AG09309 (cell line): ENCODE data around the gene STEAP3.

Experiments
- DNase-seq: peaks from one replicate; pipeline ENCODE4 v3.0.0-alpha.2; 2010; ENCODE audit warnings: low read depth
- H3K4me3 ChIP-seq: 2 replicates; pipeline ENCODE4 v1.5.1; 2011; ENCODE audit warnings: mild to moderate bottlenecking, low read depth, low read length, moderate library complexity; ENCODE audit not compliant: control insufficient read depth
- TF ChIP-seq, protein P1 (sequence below): IDR thresholded peaks from 2 replicates; pipeline ENCODE4 v1.5.1; 2011; ENCODE audit warnings: mild to moderate bottlenecking, low read depth, low read length, inconsistent platforms; ENCODE audit not compliant: insufficient read depth, control insufficient read depth; ENCODE audit errors: missing control alignments

STEAP3 gene

DNA sequence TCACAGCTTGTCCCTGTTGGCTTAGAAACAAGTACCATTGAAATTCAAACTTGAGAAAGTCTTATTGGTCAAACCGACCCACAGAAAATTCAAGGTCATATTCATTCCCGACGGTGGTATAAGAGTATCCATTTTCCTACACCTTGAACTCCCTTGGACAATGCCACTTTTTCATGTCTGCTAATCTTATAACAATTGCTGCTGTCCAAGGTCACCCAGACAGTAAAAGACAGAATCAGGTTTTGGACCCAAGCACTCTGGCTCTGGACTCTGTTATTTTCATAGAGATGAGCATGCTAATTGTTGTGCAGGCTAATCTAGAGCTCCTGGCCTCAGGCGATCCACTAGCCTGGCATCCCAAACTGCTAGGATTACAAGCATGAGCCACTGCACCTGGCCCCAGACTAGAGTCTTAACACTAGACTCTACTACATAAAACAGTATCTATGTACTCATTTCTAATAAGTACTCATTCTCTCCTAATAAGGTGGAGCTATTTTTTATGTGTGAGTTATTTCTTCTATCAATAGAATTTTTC is 85.2 kb downstream of the STEAP3 start:
- no peak overlapping the region for H3K4me3 ChIP-seq
- TF ChIP-seq, protein P1, sequence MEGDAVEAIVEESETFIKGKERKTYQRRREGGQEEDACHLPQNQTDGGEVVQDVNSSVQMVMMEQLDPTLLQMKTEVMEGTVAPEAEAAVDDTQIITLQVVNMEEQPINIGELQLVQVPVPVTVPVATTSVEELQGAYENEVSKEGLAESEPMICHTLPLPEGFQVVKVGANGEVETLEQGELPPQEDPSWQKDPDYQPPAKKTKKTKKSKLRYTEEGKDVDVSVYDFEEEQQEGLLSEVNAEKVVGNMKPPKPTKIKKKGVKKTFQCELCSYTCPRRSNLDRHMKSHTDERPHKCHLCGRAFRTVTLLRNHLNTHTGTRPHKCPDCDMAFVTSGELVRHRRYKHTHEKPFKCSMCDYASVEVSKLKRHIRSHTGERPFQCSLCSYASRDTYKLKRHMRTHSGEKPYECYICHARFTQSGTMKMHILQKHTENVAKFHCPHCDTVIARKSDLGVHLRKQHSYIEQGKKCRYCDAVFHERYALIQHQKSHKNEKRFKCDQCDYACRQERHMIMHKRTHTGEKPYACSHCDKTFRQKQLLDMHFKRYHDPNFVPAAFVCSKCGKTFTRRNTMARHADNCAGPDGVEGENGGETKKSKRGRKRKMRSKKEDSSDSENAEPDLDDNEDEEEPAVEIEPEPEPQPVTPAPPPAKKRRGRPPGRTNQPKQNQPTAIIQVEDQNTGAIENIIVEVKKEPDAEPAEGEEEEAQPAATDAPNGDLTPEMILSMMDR = no peak
- no peak for DNase-seq

DNA sequence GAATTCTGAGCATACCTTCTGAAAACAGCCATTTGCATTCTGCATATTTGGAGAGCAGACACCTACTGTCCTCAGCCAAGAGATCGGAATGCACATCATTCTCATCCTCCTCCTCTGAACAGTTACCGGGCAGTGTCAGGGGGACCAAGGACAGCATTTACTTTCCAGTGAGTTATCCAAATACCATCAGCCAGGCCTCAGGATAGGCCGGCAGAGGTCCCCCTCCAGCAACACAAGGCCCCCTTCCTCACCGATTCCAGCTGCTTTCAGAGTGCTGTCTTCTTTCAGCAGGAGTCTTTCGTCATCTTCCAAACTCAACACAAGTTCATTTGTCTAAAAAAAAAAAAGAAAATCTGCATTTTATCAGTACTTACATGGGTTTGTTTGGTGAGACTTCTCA is 87.7 kb downstream of the STEAP3 start:
- no peak overlapping the region for H3K4me3 ChIP-seq
- no peak for DNase-seq
- TF ChIP-seq, protein P1 = no peak

DNA sequence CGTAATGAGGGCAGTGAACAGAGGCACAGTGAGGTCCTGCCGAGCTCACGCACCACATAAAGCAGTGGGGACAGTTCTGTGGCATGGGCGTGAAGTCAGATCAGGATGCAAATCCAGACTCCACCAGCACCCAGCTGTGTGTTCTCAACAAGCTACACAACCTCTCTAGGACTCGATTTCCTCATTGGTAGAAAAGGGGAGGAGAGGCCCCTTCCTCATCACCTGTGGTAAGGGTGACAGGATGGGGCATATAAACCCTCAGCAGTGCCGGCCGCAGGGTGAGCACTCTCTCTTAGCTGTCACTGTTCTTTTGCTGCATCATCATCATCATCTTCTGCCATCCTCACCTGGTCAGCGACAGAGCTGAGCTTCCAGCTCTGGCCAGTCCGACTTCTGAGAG is 88.2 kb downstream of the STEAP3 start:
- DNase-seq = no peak
- TF ChIP-seq, protein P1 = no peak
- H3K4me3 ChIP-seq = no peak overlapping the region
